Retinal pigment epithelial cell (primary cell): ENCODE measurements around the gene GTSF1L.

ENCODE experiments used
- DNase-seq: peaks from one replicate; pipeline ENCODE4 v3.0.0-alpha.2; 2010; ENCODE audit warnings: low read depth
- H3K4me3 ChIP-seq: 2 replicates; pipeline ENCODE4 v1.5.1; 2011; ENCODE audit warnings: mild to moderate bottlenecking, low read length, control low read depth, moderate library complexity
- TF ChIP-seq, protein P1 (sequence below): conservative IDR thresholded peaks from 2 replicates; pipeline ENCODE4 v1.5.1; 2011; ENCODE audit warnings: low read depth, low read length, control low read depth, inconsistent platforms

Gene GTSF1L

DNA sequence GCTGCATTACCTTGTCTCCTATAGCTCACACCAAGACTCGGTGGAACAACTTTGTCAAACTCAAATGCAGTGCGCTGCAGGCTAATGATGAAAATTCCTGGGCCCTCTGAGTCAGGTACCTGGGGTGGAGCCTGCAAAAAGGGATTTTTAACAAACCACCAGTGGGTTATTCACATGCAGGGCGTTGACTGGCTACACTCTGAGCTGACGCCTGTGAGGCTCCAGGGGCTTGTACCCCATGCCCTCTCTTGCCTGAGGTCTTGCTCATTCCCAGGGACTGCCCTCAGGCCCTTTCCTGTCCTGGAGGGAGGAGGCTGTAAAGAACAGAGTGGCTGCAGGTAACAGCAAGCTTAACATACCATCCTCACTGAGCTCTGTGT is 9.2 kb downstream of the GTSF1L start:
- TF ChIP-seq, protein P1, sequence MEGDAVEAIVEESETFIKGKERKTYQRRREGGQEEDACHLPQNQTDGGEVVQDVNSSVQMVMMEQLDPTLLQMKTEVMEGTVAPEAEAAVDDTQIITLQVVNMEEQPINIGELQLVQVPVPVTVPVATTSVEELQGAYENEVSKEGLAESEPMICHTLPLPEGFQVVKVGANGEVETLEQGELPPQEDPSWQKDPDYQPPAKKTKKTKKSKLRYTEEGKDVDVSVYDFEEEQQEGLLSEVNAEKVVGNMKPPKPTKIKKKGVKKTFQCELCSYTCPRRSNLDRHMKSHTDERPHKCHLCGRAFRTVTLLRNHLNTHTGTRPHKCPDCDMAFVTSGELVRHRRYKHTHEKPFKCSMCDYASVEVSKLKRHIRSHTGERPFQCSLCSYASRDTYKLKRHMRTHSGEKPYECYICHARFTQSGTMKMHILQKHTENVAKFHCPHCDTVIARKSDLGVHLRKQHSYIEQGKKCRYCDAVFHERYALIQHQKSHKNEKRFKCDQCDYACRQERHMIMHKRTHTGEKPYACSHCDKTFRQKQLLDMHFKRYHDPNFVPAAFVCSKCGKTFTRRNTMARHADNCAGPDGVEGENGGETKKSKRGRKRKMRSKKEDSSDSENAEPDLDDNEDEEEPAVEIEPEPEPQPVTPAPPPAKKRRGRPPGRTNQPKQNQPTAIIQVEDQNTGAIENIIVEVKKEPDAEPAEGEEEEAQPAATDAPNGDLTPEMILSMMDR: no peak
- H3K4me3 ChIP-seq: no peak overlapping the region
- DNase-seq: no peak

DNA sequence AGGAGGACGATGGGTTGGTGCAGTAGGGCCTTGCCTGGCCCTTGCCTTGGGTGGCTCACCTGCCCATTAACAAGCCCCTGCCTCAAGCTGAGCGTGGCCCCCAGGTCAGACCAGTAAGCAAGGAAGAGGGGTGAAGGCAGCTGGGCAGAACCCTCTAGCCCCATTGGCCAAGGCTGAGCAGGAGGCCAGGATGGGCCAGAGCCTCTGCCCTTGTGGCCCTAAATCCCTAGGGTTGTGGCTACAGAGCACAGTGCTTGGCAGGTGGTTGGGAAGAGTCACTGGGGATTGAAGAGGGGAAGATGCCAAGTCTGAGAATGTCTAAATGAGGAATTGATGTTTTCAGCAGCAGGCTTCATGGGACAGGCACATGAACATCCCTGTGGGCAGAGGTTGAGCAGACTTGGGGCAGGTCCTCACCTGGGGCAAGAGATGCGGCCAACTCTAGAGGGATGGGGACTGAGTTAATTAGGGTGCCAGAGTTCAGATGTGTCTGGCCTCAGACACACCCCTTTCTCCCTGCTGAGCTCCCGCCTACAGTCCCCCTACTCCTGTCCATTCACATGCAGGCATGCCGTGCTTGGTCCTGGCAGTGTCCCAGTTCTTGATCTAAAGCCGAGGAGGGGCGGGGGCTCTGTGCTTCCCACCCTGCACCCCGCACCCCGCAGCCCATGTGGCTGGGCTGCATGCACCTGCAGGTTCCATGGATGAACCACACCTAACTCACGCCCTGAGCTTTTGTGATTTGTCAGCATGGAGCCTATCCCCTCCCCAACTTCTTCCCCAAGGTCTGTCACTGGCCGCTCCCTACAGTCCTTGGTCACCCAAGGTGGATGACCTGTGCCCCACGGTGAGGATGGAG is 9.8 kb downstream of the GTSF1L start:
- TF ChIP-seq, protein P1: no peak
- H3K4me3 ChIP-seq: no peak overlapping the region
- no peak for DNase-seq

DNA sequence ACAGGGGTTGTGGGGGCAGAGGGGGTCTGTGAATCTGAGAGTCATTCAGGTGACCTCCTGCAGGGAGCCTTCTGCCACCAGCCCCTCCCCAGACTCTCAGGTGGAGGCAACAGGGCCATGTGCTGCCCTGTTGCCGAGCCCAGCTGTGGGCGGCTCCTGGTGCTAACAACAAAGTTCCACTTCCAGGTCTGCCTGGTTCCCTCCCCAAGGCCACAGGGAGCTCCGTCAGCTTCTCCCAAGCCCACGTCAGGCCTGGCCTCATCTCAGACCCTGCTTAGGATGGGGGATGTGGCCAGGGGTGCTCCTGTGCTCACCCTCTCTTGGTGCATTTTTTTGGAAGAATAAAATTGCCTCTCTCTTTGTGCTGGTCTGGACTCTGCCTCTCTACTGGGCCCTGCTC is 10.7 kb downstream of the GTSF1L start:
- TF ChIP-seq, protein P1: no peak
- H3K4me3 ChIP-seq: no peak overlapping the region
- DNase-seq: no peak

DNA sequence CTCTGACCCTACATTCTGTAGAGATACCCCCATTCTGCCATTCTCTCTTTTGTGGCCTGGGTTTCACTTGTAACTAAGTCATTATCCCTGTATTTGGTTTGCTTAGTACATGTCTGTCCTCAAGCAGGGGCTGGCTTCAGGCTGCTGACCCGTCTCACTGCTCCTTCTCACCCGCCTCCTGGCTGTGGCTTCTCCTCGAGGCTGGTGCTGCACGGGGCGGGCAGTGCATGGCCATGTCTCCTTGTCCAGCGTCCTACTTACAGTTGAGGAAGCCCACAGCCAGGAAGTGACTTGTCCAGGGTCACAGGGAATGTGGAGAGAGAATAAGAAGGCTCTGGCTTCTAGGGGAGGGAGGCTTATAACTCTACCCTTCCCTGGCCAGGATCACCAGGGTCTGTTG is 11.3 kb downstream of the GTSF1L start:
- no peak overlapping the region for H3K4me3 ChIP-seq
- TF ChIP-seq, protein P1: no peak
- no peak for DNase-seq

DNA sequence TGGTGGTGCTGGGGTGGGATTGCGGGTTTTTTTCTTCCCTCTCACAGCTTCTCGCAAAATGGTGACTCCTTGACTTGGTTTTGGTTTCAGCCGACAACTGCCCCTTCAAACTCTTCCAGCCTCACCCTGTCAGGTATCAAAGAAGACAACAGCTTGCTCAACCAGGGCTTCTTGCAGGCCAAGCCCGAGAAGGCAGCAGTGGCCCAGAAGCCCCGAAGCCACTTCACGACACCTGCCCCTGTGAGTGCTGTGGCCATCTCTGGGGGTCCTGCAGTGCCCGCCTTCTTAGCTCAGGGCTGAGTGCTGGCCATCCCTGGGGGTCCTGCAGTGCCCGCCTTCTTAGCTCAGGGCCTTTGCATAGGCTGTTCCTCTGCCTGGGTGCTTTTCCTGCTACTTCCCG is 11.8 kb downstream of the GTSF1L start:
- TF ChIP-seq, protein P1: no peak
- no peak overlapping the region for H3K4me3 ChIP-seq
- DNase-seq: no peak

DNA sequence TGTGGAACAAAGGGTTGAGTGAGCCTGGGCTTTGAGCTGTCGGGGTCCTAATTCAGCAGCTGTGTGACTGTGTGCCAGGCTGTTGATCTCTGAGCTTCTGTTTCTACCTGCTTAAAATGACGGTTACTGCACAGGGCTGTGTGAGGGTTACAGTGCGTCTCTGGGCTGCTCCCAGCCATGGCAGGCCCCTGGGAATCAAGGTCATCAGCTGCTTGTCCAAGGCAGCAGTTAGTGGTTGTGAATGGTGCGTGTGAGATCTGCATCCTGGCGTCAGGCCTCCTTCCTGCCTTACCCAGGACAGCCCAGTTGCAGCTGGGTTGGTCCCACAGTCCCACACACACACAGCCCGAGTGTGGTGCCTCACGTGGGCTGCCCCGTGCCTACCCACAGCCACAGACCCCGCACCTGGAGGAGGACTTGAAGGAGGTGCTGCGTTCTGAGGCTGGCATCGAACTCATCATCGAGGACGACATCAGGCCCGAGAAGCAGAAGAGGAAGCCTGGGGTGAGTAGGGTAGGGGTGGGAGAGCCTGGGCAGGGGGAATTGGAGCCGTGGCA is 15.6 kb downstream of the GTSF1L start:
- DNase-seq: no peak
- TF ChIP-seq, protein P1: no peak
- H3K4me3 ChIP-seq: no peak overlapping the region
